CD4-positive, alpha-beta T cell treated with Interleukin-21 for 1 hour (primary cell): ENCODE results near the gene CDKL2.

ENCODE experiments used
- DNase-seq: peaks from one replicate; pipeline ENCODE4 v3.0.0-alpha.2; 2020

The CDKL2 gene

GRCh38 chr4:75637827-75638226 lies 7.5 kb upstream of the CDKL2 start:
- DNase-seq, result no peak

DNA sequence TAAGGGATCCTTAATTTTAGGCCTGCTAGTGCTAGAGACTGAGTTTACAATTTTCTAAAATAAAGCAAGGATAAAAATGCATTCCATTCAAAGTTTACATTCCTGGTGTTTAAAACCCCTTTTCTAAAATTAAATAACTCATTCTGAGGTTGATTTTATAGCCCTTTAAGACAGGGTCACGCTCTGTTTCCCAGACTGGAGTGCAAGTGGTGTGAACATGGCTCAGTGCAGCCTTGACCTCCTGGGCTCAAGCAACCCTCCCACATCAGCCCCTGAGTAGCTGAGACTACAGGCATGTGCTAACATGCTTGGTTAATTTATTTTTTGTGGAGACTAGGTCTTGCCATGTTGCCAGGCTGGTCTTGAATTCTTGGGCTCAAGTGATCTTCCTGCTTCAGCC lies 6.8 kb upstream of the CDKL2 start:
- DNase-seq, result no peak

DNA sequence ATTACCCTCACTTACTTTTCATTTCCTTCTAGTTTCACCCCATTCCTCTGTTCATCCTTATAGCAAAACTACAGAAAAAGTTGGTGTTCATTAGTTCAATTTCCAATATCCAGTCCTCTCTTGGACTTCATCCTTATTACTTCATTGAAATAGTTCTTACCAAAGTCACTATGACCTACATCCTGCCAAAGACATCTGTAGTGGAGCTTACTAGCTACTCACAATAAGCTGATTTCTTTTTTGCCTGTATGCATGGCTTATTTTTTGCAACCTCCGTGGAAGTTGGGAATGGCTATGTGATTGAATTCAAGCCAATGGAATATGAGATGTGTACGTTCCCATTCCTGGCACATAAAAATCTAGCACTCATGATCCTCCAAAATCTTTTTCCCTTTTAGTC lies 4.6 kb upstream of the CDKL2 start:
- DNase-seq, result no peak

DNA sequence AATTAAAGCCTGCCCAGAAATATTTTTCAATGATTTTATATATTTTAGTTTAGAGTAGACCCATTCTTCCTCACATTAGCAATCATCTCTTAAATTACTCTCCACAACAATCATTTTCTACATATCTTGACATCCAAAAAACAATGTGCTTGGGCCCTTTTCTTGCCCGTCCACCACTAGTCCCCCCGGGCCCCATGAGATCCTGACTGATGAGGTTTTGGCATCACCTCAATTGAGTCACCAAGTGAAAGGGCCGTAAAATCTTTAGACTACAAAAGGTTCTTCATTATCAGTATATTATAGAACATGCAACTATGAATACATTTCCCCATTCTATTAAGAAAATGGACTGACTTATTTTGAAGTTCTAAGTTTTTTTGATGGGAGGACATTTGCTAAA lies 4.0 kb upstream of the CDKL2 start:
- DNase-seq, result no peak

- DNase-seq, result no peak
Measured at GRCh38 chr4:75633846-75634245, 3.5 kb upstream of the CDKL2 start.

DNA sequence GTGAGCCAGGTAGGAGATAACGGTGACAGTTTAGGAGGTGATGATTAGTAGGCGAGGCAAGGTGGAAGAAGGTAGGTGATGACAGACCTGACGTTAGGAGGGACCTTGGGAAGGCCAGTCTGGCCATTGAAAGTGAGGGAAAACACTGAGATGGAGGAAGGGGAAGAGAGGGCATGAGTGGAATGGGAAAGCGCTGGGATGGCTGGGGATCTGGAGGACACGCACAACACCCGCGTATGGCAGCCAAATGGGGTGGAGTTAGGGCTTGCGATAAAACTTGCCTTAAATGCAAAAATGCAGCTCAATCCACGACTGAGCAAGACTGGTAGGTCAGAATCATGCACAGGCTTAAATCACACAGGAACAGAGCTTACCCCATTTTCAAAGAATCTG lies 605 bp upstream of the CDKL2 start:
- no peak for DNase-seq

DNA sequence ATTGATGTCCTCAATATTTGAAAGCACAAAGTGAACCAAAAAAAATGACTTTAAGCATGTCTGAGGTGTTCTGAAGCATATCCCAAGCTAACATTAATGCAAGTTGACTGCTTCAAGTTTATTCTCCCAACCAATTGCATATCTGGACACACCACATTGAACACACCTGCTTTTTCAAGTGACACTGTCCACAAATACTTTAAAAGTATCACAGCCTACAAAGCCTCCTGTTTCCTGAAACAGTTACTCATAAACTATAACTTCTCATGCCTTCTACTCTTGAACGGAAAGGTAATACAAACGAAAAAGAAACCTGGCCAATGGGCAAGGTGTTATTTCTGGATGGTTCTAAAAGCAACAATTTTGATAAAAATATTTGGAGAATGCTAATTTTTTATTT lies 1.1 kb downstream of the CDKL2 start:
- DNase-seq, result no peak

GRCh38 chr4:75623026-75623425 lies 7.3 kb downstream of the CDKL2 start:
- DNase-seq, result no peak

DNA sequence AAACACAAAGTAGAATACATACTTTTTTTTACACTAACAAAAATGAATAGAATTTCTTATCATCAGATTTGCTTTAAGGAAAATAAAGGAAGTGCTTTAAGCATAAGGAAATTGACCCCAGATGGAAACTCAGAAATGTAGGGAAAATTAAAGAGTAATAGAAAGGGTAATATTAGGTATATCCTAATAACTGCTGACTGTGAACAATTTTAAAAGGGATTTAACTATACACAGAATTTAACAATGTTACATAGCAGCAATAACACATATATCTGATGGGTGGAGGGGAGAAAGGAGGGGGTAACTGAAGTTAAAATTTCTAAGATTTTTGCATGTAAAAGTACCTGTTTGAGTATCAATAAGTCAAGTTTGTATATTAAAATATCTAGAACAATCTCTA lies 8.6 kb downstream of the CDKL2 start:
- DNase-seq, result no peak

GRCh38 chr4:75612306-75612705 lies 18.0 kb downstream of the CDKL2 start:
- DNase-seq, result no peak

DNA sequence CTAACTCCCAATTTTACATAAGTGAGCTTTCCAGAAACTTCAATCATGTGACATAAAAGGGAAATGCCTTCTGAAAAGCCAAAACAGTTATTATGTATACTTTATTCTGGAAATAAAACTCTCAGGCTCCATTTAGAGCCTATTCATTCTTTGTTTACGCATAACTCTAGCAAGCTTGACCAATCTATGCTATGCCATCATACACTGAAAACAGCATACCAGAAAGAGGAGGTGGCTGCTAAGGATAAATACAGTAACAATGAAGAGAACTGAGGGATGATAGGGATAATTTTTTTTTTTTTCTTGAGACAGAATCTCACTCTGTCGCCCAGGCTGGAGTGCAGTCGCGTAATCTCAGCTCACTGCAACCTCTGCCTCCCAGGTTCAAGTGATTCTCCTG lies 24.4 kb downstream of the CDKL2 start:
- DNase-seq, result no peak

DNA sequence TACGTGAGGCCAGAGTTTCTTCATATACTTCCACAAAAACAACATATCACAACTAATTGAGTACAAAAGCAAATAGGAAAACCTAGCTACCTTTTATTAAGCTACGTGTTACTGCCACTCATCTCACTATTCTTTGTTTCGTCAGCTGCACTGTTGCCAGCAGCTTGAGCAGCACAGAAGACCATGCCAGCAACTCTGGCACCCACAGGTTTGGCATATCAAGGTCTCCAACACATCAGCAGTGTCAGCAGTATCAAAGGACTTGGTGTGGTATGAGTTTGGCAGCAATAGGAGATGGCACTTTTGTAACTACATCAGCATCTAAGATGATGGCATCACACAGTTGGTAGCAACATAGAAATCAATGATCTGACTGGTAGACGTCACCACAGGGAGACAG lies 30.7 kb downstream of the CDKL2 start:
- DNase-seq, result no peak

GRCh38 chr4:75598390-75598789 lies 31.9 kb downstream of the CDKL2 start:
- DNase-seq, result no peak

DNA sequence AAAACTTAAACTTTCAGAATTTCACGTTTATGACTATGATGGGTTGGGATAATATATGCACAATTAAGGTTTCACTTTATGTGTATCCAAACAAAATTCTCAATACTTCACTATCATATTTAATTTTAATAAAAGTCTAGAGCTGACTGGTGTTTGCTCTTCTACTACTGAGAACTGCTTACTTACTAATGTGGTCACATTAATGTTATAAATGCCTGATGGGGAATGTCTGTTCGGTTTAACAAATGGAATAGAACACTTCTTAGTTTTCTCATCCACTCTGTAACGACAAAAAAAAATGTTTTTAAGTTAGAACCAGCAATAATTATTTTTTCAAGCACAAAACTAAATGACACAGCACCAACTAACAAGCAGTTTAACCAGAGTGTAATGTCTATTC lies 34.3 kb downstream of the CDKL2 start:
- DNase-seq, result no peak

GRCh38 chr4:75593393-75593792 lies 36.9 kb downstream of the CDKL2 start:
- no peak for DNase-seq

GRCh38 chr4:75584067-75584466 lies 46.3 kb downstream of the CDKL2 start:
- no peak for DNase-seq

DNA sequence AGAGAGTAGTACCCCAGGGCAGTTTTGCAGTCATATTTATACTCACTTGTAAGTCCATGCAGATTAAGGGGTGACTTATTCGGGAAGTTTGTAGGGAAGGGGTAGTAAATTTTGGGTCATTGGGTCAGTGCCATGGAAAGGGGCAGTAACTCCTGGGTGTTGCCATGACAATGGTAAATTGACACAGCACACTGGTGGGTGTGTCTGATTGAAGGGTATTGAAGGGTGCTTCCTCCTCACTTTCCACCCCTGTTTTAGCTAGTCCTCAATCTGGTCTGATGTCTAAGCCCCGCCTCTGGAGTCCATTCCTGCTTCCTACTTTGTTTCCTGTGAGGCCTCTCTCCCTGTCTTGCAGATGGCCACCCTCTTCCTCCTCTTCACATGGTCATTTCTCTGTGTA lies 62.6 kb downstream of the CDKL2 start:
- no peak for DNase-seq

- no peak for DNase-seq
Measured at GRCh38 chr4:75566911-75567310, 63.4 kb downstream of the CDKL2 start.

DNA sequence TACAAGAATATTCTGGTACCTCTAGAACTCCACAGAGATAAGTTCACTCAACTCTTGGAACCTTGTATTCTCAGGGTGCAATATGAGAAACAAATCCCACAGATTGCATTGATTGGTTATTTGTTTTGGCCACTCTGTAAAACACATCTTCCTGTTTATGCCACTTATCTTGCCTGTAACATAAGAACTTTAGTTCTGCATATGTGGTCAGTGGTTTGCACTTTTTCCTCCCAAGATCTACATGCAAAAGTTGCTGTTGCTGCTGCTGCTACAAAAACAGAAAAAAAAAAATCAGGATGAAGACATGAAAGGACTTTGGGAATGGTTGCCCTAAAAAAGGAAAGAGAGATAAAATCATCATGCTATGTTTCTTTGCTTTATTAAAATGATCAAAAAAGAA lies 64.8 kb downstream of the CDKL2 start:
- DNase-seq, result no peak

DNA sequence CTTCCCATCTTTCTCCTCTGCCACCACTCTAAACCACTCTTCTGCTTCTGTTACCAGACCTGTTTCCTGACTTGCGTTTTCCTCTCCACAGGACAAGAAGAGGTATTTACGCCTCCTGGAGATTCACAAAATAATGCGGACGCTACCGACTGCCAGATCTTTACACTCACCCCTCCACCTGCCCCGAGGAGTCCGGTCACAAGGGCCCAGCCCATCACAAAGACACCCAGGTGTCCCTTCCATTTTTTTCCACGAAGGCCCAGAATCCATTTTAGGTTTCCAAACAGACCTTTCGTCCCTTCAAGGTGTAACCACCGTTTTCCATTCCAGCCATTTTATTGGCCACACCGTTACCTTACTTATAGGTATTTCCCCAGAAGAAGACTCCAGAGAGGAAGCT lies 66.3 kb downstream of the CDKL2 start:
- no peak for DNase-seq

GRCh38 chr4:75561789-75562188 lies 68.5 kb downstream of the CDKL2 start:
- no peak for DNase-seq

DNA sequence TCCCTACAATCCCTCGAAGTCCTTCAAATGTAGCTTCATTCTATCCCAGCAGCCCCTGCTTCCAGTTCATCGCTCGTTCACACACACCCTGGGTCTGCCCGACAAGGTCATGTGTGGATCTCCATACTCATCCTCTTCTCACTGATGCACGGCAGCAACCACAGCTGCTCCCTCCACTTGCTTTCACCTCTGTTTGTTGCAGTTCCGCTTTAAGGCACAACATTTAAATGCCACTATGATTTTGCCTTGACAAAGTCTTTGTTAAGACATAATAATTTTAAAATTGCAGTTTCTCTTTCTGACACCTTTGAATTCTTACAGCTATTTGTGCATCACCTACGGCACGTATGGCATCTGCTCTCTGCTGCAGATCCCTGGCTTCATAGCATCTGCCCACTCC lies 72.6 kb downstream of the CDKL2 start:
- no peak for DNase-seq

DNA sequence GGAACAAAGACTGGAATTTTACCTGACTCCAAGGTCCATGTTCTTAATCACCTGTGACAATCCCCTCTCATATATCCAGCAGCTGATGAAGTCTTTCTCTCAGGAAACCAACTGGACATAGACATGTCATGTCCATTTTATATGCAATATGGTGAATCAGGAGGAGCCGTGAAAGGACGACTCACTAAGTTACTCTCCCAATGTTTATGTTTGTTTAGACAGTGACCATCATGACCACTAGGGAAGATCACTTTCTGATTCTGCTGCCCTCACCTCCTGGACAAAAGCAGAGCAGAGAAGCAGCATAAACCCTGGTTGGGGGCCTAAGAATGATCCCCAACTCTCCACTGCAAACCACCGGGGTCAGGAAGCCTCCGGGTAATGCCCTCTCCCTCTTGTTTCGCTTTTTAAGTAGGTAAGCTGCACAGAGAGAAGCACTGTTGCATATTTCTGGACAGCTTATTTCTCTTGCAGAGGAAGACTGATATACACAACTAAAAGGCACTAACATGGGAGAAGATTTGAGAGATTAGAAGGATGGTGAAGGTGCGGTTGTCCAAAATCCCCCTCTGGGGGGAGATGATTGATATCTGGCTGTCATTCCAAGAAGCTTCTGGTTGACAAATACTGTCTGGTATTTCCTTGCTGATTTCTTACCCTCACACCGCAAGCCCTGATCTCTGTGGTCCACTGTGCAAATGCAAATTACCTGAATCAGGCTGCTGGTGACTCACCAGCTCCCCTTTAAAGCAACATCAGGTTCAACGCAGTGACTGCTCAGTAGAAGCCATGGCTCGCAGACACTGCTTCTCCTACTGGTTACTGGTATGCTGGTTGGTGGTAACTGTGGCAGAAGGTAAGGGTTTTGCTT lies 74.8 kb downstream of the CDKL2 start, which contains the start of gene ODAPH:
Gene ODAPH (plus strand): TSS at position 773 of the 871 bp plus-strand sequence. CDS start 17 bp downstream, at position 790.
- DNase-seq, result peak; percentile 3

DNA sequence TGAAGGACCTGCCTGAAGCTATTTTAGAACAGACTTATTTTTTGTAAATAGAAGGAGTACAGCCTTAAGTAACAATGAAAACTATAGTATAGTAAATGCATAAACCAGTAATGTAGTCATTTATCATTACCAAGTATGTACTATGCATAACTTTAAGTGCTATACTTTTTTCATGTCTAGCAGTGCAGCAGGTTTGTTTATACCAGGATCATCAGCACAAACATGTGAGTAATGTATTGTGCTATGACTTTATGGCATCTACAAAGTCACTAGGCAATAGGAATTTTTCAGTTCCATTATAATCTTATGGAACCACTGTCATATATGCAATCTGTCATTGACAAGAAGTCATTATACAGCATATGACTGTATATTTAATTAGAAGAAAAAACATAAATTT lies 77.9 kb downstream of the CDKL2 start:
- no peak for DNase-seq

- no peak for DNase-seq
Measured at GRCh38 chr4:75549019-75549418, 81.3 kb downstream of the CDKL2 start.
